Psoas muscle (tissue), 8 donors: Measurements from ENCODE around the gene BAHCC1. TPM values are rescaled to one million over a fixed set of nuclear protein-coding genes. Genes with fewer than 3 reads are reported as not detected.

Experiments used
- ATAC-seq, 4 donors: fragments of 200-7000 bp; cut with Tn5 transposase; one replicate each; pipeline ENCODE4 v1.9.1; 2020; ENCODE audit warnings: moderate library complexity in 3 of 4, mild to moderate bottlenecking in 2 of 4
- DNase-seq, 2 donors: peaks; one replicate each; pipeline ENCODE4 v3.0.0-alpha.2; 2020
- H3K27ac ChIP-seq: fragments of 200-600 bp; one replicate; pipeline ENCODE4 v1.8.0; 2022
- H3K27me3 ChIP-seq, 3 donors: fragments of 200-600 bp in 1 of 3; one replicate each; pipeline versions ENCODE4 v1.6.1 to v1.8.0; 2013 to 2022; ENCODE audit warnings: low read length in 2 of 3, mild to moderate bottlenecking in 2 of 3, moderate library complexity in 1 of 3; ENCODE audit not compliant: insufficient read depth in 3 of 3
- H3K36me3 ChIP-seq, 2 donors: fragments of 200-600 bp in 1 of 2; one replicate each; pipeline versions ENCODE4 v1.6.1 to v1.8.0; 2013 to 2022; ENCODE audit warnings: low read depth in 1 of 2, mild to moderate bottlenecking in 1 of 2, moderate library complexity in 1 of 2; ENCODE audit not compliant: insufficient read depth in 1 of 2
- H3K4me1 ChIP-seq: fragments of 200-600 bp; one replicate; pipeline ENCODE4 v1.8.0; 2022
- H3K4me3 ChIP-seq: fragments of 200-600 bp; one replicate; pipeline ENCODE4 v1.8.0; 2022; ENCODE audit warnings: mild to moderate bottlenecking
- H3K9me3 ChIP-seq: fragments of 200-600 bp; one replicate; pipeline ENCODE4 v1.8.0; 2022
- CTCF ChIP-seq: fragments of 200-600 bp; IDR thresholded peaks from one replicate; pipeline ENCODE4 v1.8.0; 2022; ENCODE audit warnings: antibody characterized with exemption
- WGBS, 3 donors: extraction: QIAGEN DNeasy Blood & Tissue Kit; methylation state at CpG; one replicate each; pipeline versions ENCODE4 v1.1.6 to v1.1.7; 2013; 5-methylcytosine and 5-hydroxymethylcytosine counted together
- intact Hi-C, 2 donors: fragments of 100-400 bp; cut with DNase I; formaldehyde crosslinking; loops; one replicate each; pipeline versions ENCODE4 v1.11.0 to v1.14.2; 2022
- polyA plus RNA-seq, 3 donors: library from polyadenylated mRNA; stranded (reverse); fragments of 200-250 nt; gene quantifications; one replicate each; pipeline ENCODE4 v1.2.3, GENCODE V29; 2013
- total RNA-seq, 4 donors: library from RNA; stranded (reverse); fragmentation: NEBNext Ultra II Directional in 2 of 4; extraction: Animal tissue kit (Norgen Biotek cat#: 25700) in 2 of 4; gene quantifications; one replicate each; pipeline versions ENCODE4 v1.2.1 to v1.2.4, GENCODE V29; 2021 to 2023
- donor health status: healthy with polysubstance abuse.
- donor health status: DM: no; HTN: no; CAD: no; lungs with moderate emphysema.
- donor health status: Bipolar disorder and iron deficiency.
- donor health status: healthy.
- donor health status: DM: yes; HTN: yes; CAD: no.
- donor health status: DM: no; HTN: no; CAD: no.
- donor health status: DM: no; HTN: no; CAD: no.
- donor health status: DM: yes; HTN: yes; CAD: no.

The BAHCC1 gene
- total and polyA plus RNA-seq, 7 donors, result 2.8 to 10.7 (median 6.6) TPM

- no peak for DNase-seq
- intact Hi-C loops, result no loop called here
- WGBS, 3 donors, result 87 to 90% (median 88%) methylated on average over 38 to 43 of the region's 43 CpGs
- H3K36me3 ChIP-seq, result peaks cover 0 to 31% of the 10 kb centered on the region in 2 donors
- H3K27me3 ChIP-seq, result no peaks in the 10 kb centered on the region
- ATAC-seq, result no peak
- H3K4me3 ChIP-seq, result no peak overlapping the region
- no peaks in the 10 kb centered on the region for H3K4me1 ChIP-seq
- no peaks in the 10 kb centered on the region for H3K9me3 ChIP-seq
- H3K27ac ChIP-seq, result no peak overlapping the region
- no peak for TF ChIP-seq CTCF
Measured at GRCh38 chr17:81460856-81461460, 65.7 kb downstream of the BAHCC1 start.

GRCh38 chr17:81461607-81462500 is 66.6 kb downstream of the BAHCC1 start:
- DNase-seq, result no peak
- H3K27ac ChIP-seq, result no peak overlapping the region
- intact Hi-C loops, result no loop called here
- peaks cover 0 to 31% of the 10 kb centered on the region in 2 donors for H3K36me3 ChIP-seq
- no peak overlapping the region for H3K4me3 ChIP-seq
- H3K9me3 ChIP-seq, result no peaks in the 10 kb centered on the region
- TF ChIP-seq CTCF, result no peak
- 89 to 92% (median 91%) methylated on average over 49 to 50 of the region's 50 CpGs for WGBS, 3 donors
- ATAC-seq, result no peak
- H3K4me1 ChIP-seq, result no peaks in the 10 kb centered on the region
- no peaks in the 10 kb centered on the region for H3K27me3 ChIP-seq

- no peak overlapping the region for H3K4me3 ChIP-seq
- H3K27me3 ChIP-seq, result no peaks in the 10 kb centered on the region
- no peak for TF ChIP-seq CTCF
- H3K27ac ChIP-seq, result no peak overlapping the region
- H3K4me1 ChIP-seq, result no peaks in the 10 kb centered on the region
- ATAC-seq (no peak), DNase-seq (no peak)
- 94 to 96% (median 96%) methylated on average over 27 to 33 of the region's 33 CpGs for WGBS, 3 donors
- H3K36me3 ChIP-seq, result peaks cover 0 to 31% of the 10 kb centered on the region in 2 donors
- intact Hi-C loops, result no loop called here
- H3K9me3 ChIP-seq, result no peaks in the 10 kb centered on the region
Measured at GRCh38 chr17:81462506-81463125, 67.4 kb downstream of the BAHCC1 start.

DNA sequence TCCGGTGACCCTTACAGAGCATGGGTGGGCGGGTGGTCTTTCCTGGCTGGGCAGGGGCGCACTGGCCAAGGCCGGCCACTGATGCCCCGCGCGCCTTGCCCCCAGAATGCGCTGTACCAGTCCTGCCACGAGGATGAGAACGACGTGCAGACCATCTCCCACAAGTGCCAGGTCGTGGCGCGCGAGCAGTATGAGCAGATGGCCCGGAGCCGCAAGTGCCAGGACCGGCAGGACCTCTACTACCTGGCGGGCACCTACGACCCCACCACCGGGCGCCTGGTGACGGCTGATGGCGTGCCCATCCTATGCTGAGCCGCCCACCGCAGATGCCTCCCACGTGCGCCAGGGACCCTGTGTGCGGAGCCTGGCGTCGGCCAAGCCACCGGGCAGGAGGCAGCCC is 68.2 kb downstream of the BAHCC1 start:
- no peak for DNase-seq
- WGBS, 3 donors, result 95 to 97% (median 95%) methylated on average over 29 to 32 of the region's 32 CpGs
- H3K27me3 ChIP-seq, result no peaks in the 10 kb centered on the region
- no peak overlapping the region for H3K27ac ChIP-seq
- intact Hi-C loops, result no loop called here
- ATAC-seq, result no peak
- TF ChIP-seq CTCF, result no peak
- H3K9me3 ChIP-seq, result no peaks in the 10 kb centered on the region
- H3K36me3 ChIP-seq, result peaks cover 0 to 31% of the 10 kb centered on the region in 2 donors
- no peaks in the 10 kb centered on the region for H3K4me1 ChIP-seq
- H3K4me3 ChIP-seq, result no peak overlapping the region
